ENCODE measurements around the gene TIMM8B. TPM values are rescaled to one million over a fixed set of nuclear protein-coding genes. Genes with fewer than 3 reads are reported as not detected.

TIMM8B gene
- total and polyA plus RNA-seq, 5 experiments from 2014 or later, result 26.2 to 75.2 (median 58.0) TPM

Other genes with a start within 250 kb of the TIMM8B start
- 10 to 100 TPM; 24.2 to 28.6 TPM for gene ALG9, start 215.2 kb downstream of the TIMM8B start, total RNA-seq
- gene ALG9, start 215.2 kb downstream of the TIMM8B start, polyA plus RNA-seq, result 10 to 100 TPM in 2 of 3 donors, 1 to 10 TPM in 1; 6.4 to 13.1 (median 11.9) TPM
- gene FDXACB1, start 207.6 kb downstream of the TIMM8B start, total RNA-seq, result 1 to 10 TPM; 5.9 to 6.1 TPM
- 1 to 10 TPM; 7.5 to 8.3 (median 7.6) TPM for gene FDXACB1, start 207.6 kb downstream of the TIMM8B start, polyA plus RNA-seq
- gene CFAP68, start 207.2 kb downstream of the TIMM8B start, total RNA-seq, result 10 to 100 TPM; 22.9 to 25.6 TPM
- gene CFAP68, start 207.2 kb downstream of the TIMM8B start, polyA plus RNA-seq, result 10 to 100 TPM; 29.5 to 33.5 (median 33.4) TPM
- gene CRYAB, start 175.0 kb downstream of the TIMM8B start, total RNA-seq, result not detected
- not detected for gene CRYAB, start 175.0 kb downstream of the TIMM8B start, polyA plus RNA-seq
- under 1 TPM in 1 of 2 experiments, not detected in 1; 0.27 TPM for gene HSPB2, start 174.0 kb downstream of the TIMM8B start, total RNA-seq
- not detected for gene HSPB2, start 174.0 kb downstream of the TIMM8B start, polyA plus RNA-seq
- gene C11orf52, start 167.8 kb downstream of the TIMM8B start, total RNA-seq, result not detected
- gene C11orf52, start 167.8 kb downstream of the TIMM8B start, polyA plus RNA-seq, result not detected
- 1 to 10 TPM in 1 of 2 experiments, under 1 TPM in 1; 0.80 to 1.2 TPM for gene DIXDC1, start 149.4 kb downstream of the TIMM8B start, total RNA-seq
- gene DIXDC1, start 149.4 kb downstream of the TIMM8B start, polyA plus RNA-seq, result 1 to 10 TPM in 1 of 3 donors, under 1 TPM in 2; 0.27 to 5.7 (median 0.81) TPM
- gene DLAT, start 61.3 kb downstream of the TIMM8B start, total RNA-seq, result 10 to 100 TPM; 20.0 to 20.5 TPM
- gene DLAT, start 61.3 kb downstream of the TIMM8B start, polyA plus RNA-seq, result 10 to 100 TPM; 22.4 to 26.1 (median 24.5) TPM
- gene PIH1D2, start 12.7 kb downstream of the TIMM8B start, total RNA-seq, result not detected
- under 1 TPM in 2 of 3 donors, not detected in 1; 0.50 to 0.87 TPM for gene PIH1D2, start 12.7 kb downstream of the TIMM8B start, polyA plus RNA-seq
- gene NKAPD1, start 12.5 kb downstream of the TIMM8B start, total RNA-seq, result 10 to 100 TPM; 21.5 to 21.7 TPM
- 10 to 100 TPM in 1 of 3 donors, 1 to 10 TPM in 2; 9.8 to 12.6 (median 10.0) TPM for gene NKAPD1, start 12.5 kb downstream of the TIMM8B start, polyA plus RNA-seq
- 10 to 100 TPM; 71.5 to 76.9 TPM for gene SDHD, start 117 bp upstream of the TIMM8B start, total RNA-seq
- gene SDHD, start 117 bp upstream of the TIMM8B start, polyA plus RNA-seq, result 100 to 1,000 TPM; 167 to 191 (median 181) TPM
- gene IL18, start 77.3 kb upstream of the TIMM8B start, total RNA-seq, result not detected
- gene IL18, start 77.3 kb upstream of the TIMM8B start, polyA plus RNA-seq, result under 1 TPM in 2 of 3 donors, not detected in 1; 0.16 to 0.19 TPM
- under 1 TPM in 1 of 2 experiments, not detected in 1; 0.44 TPM for gene TEX12, start 80.6 kb upstream of the TIMM8B start, total RNA-seq
- not detected for gene TEX12, start 80.6 kb upstream of the TIMM8B start, polyA plus RNA-seq
- 1 to 10 TPM; 1.9 to 2.3 TPM for gene BCO2, start 88.8 kb upstream of the TIMM8B start, total RNA-seq
- not detected for gene BCO2, start 88.8 kb upstream of the TIMM8B start, polyA plus RNA-seq
- 10 to 100 TPM; 28.7 to 30.8 TPM for gene PTS, start 139.7 kb upstream of the TIMM8B start, total RNA-seq
- 1 to 10 TPM; 4.6 to 7.6 (median 5.3) TPM for gene PTS, start 139.7 kb upstream of the TIMM8B start, polyA plus RNA-seq
- not detected for gene PLET1, start 174.1 kb upstream of the TIMM8B start, total RNA-seq
- gene PLET1, start 174.1 kb upstream of the TIMM8B start, polyA plus RNA-seq, result not detected

Data from naive thymus-derived CD8-positive, alpha-beta T cell (primary cell).